Body of pancreas (tissue), 4 donors: ENCODE results near the gene OR7G2. TPM values are rescaled to one million over a fixed set of nuclear protein-coding genes. Genes with fewer than 3 reads are reported as not detected.
"Not testable (repeated sequence)": the region's sequence is repeated elsewhere in the genome, so short reads cannot be mapped to it uniquely, and the experiment has no call there.

Experiments
- ATAC-seq: fragments of 150-250 bp; one replicate; pipeline ENCODE4 v1.9.1; 2016
- DNase-seq, 4 donors: peaks; one replicate each; pipeline ENCODE4 v3.0.0-alpha.2; 2019
- H3K27ac ChIP-seq, 4 donors: fragments of 200-600 bp; sonication (generic); 1 replicate in 3 of 4; 2 replicates in 1 of 4; pipeline versions ENCODE4 v1.5.1 to v1.6.1; 2016 to 2019; ENCODE audit warnings: mild to moderate bottlenecking in 1 of 4, mixed read lengths in 1 of 4, moderate library complexity in 1 of 4
- H3K27me3 ChIP-seq, 2 donors: fragments of 200-600 bp; sonication (generic); one replicate each; pipeline ENCODE4 v1.6.0; 2016; ENCODE audit warnings: mild to moderate bottlenecking in 1 of 2
- H3K36me3 ChIP-seq, 2 donors: fragments of 200-600 bp; sonication (generic); replicated peaks in 1 of 2; 2 replicates each; pipeline ENCODE4 v1.5.1; 2016; ENCODE audit warnings: low read depth in 2 of 2; ENCODE audit not compliant: insufficient read depth in 1 of 2
- H3K4me1 ChIP-seq: fragments of 200-600 bp; sonication (generic); one replicate; pipeline ENCODE4 v1.6.0; 2016
- H3K4me3 ChIP-seq, 2 donors: fragments of 200-600 bp; sonication (generic); 1 replicate in 1 of 2; 2 replicates in 1 of 2; pipeline ENCODE4 v1.5.1; 2016 to 2019
- H3K9me3 ChIP-seq, 3 donors: fragments of 200-600 bp; sonication (generic); 1 replicate in 2 of 3; 2 replicates in 1 of 3; pipeline ENCODE4 v1.5.1; 2016
- CTCF ChIP-seq, 7 experiments: fragments of 450-650 bp in 4 of 7; fragments of 200-600 bp in 3 of 7; sonication (generic) in 3 of 7; IDR thresholded peaks; one replicate each; pipeline ENCODE4 v1.5.1; 2016 to 2019; ENCODE audit warnings: antibody characterized with exemption in 7 of 7
- POLR2A ChIP-seq, 3 donors: fragments of 450-650 bp; IDR thresholded peaks; one replicate each; pipeline ENCODE4 v1.6.1; 2016; ENCODE audit warnings: antibody characterized with exemption in 3 of 3, mild to moderate bottlenecking in 2 of 3
- WGBS, 2 donors: methylation state at CpG; one replicate each; pipeline ENCODE4 v1.1.5; 2017; 5-methylcytosine and 5-hydroxymethylcytosine counted together
- intact Hi-C: fragments of 100-400 bp; cut with DNase I; formaldehyde crosslinking; loops from one replicate; pipeline ENCODE4 v1.15.1; 2023
- total RNA-seq, 2 donors: library from RNA; depleted of rRNA; stranded (reverse); fragments of >200 nt; gene quantifications; one replicate each; pipeline ENCODE4 v1.1.0, GENCODE V29; 2016

Gene OR7G2
- total RNA-seq, 2 donors from 2014 or later = not detected

- Histone ChIP-seq H3K27ac (peak overlapping the region in 2 of 4 donors; percentile 77 to 80), H3K36me3 (no peaks in the 10 kb centered on the region), H3K9me3 (no peaks in the 10 kb centered on the region), H3K4me3 (no peak overlapping the region), H3K4me1 (peaks cover 14% of the 10 kb centered on the region), H3K27me3 (no peaks in the 10 kb centered on the region)
- intact Hi-C loops = no loop called here
- 71 to 79% methylated on average over 4 of the region's 4 CpGs for WGBS, 2 donors
- no peak for DNase-seq
- no peak for ATAC-seq
- TF ChIP-seq POLR2A (IDR thresholded peaks at IDR 0.05) = no peak
- no peak for TF ChIP-seq CTCF (IDR thresholded peaks at IDR 0.05)
Measured at GRCh38 chr19:9057505-9058258, 49.6 kb downstream of the OR7G2 start.

- H3K9me3 ChIP-seq, ATAC-seq, intact Hi-C loops, H3K27me3 ChIP-seq, H3K4me3 ChIP-seq, DNase-seq, H3K36me3 ChIP-seq: not testable (repeated sequence)
- H3K27ac ChIP-seq = peak overlapping the region in 3 of 4 donors; percentile 66 to 83 (median 67)
- H3K4me1 ChIP-seq = peaks cover 14% of the 10 kb centered on the region
- WGBS, 2 donors = 80 to 82% methylated on average over 9 of the region's 9 CpGs
Measured at GRCh38 chr19:9056131-9056530, 51.1 kb downstream of the OR7G2 start.

- WGBS, 2 donors = 25 to 42% methylated on average over 5 to 8 of the region's 8 CpGs
- DNase-seq (no peak), ATAC-seq (no peak)
- no peak overlapping the region for H3K4me3 ChIP-seq
- peaks cover 14% of the 10 kb centered on the region for H3K4me1 ChIP-seq
- no peak for TF ChIP-seq POLR2A (IDR thresholded peaks at IDR 0.05)
- TF ChIP-seq CTCF (IDR thresholded peaks at IDR 0.05) = no peak
- H3K36me3 ChIP-seq = no peaks in the 10 kb centered on the region
- intact Hi-C loops = no loop called here
- no peaks in the 10 kb centered on the region for H3K27me3 ChIP-seq
- H3K9me3 ChIP-seq = no peaks in the 10 kb centered on the region
- peak overlapping the region in 3 of 4 donors; percentile 66 to 83 (median 67) for H3K27ac ChIP-seq
Measured at GRCh38 chr19:9054765-9055164, 52.5 kb downstream of the OR7G2 start.

- ATAC-seq = no peak
- 71 to 75% methylated on average over 8 of the region's 8 CpGs for WGBS, 2 donors
- intact Hi-C loops = no loop called here
Measured at GRCh38 chr19:9054207-9054606, 53.1 kb downstream of the OR7G2 start.

GRCh38 chr19:9053674-9054073 lies 53.6 kb downstream of the OR7G2 start:
- H3K27me3 ChIP-seq, H3K27ac ChIP-seq, DNase-seq, H3K36me3 ChIP-seq, intact Hi-C loops, H3K4me1 ChIP-seq, H3K9me3 ChIP-seq, H3K4me3 ChIP-seq, ATAC-seq: not testable (repeated sequence)
- 86 to 93% methylated on average over 6 of the region's 6 CpGs for WGBS, 2 donors

More at GRCh38 chr19:9054207-9054606, 53.1 kb downstream of the OR7G2 start:
- DNase-seq = no peak
- Histone ChIP-seq H3K27me3 (no peaks in the 10 kb centered on the region), H3K4me3 (no peak overlapping the region), H3K27ac (peak overlapping the region in 1 of 4 donors; percentile 67), H3K9me3 (no peaks in the 10 kb centered on the region), H3K4me1 (peaks cover 14% of the 10 kb centered on the region), H3K36me3 (no peaks in the 10 kb centered on the region)
- TF ChIP-seq POLR2A (IDR thresholded peaks at IDR 0.05) (no peak), CTCF (IDR thresholded peaks at IDR 0.05) (no peak)

- H3K27me3 ChIP-seq = no peaks in the 10 kb centered on the region
Measured at GRCh38 chr19:9052894-9053293, 54.4 kb downstream of the OR7G2 start.

More at GRCh38 chr19:9052894-9053293, 54.4 kb downstream of the OR7G2 start:
- no peak overlapping the region for H3K4me3 ChIP-seq
- peaks cover 10% of the 10 kb centered on the region for H3K4me1 ChIP-seq
- H3K36me3 ChIP-seq = no peaks in the 10 kb centered on the region
- no peak for TF ChIP-seq POLR2A (IDR thresholded peaks at IDR 0.05)
- no peak for TF ChIP-seq CTCF (IDR thresholded peaks at IDR 0.05)
- no peaks in the 10 kb centered on the region for H3K9me3 ChIP-seq
- ATAC-seq (no peak), DNase-seq (no peak)
- H3K27ac ChIP-seq = no peak overlapping the region
- intact Hi-C loops = no loop called here
- 60 to 83% methylated on average over 4 of the region's 4 CpGs for WGBS, 2 donors
